Psoas muscle (tissue), 8 donors: ENCODE measurements around the gene S1PR3. TPM values are rescaled to one million over a fixed set of nuclear protein-coding genes. Genes with fewer than 3 reads are reported as not detected.

Source experiments
- ATAC-seq, 4 donors: fragments of 200-7000 bp; cut with Tn5 transposase; one replicate each; pipeline ENCODE4 v1.9.1; 2020; ENCODE audit warnings: moderate library complexity in 3 of 4, mild to moderate bottlenecking in 2 of 4
- DNase-seq, 2 donors: peaks; one replicate each; pipeline ENCODE4 v3.0.0-alpha.2; 2020
- H3K27ac ChIP-seq: fragments of 200-600 bp; one replicate; pipeline ENCODE4 v1.8.0; 2022
- H3K27me3 ChIP-seq, 3 donors: fragments of 200-600 bp in 1 of 3; one replicate each; pipeline versions ENCODE4 v1.6.1 to v1.8.0; 2013 to 2022; ENCODE audit warnings: low read length in 2 of 3, mild to moderate bottlenecking in 2 of 3, moderate library complexity in 1 of 3; ENCODE audit not compliant: insufficient read depth in 3 of 3
- H3K36me3 ChIP-seq, 2 donors: fragments of 200-600 bp in 1 of 2; one replicate each; pipeline versions ENCODE4 v1.6.1 to v1.8.0; 2013 to 2022; ENCODE audit warnings: low read depth in 1 of 2, mild to moderate bottlenecking in 1 of 2, moderate library complexity in 1 of 2; ENCODE audit not compliant: insufficient read depth in 1 of 2
- H3K4me1 ChIP-seq: fragments of 200-600 bp; one replicate; pipeline ENCODE4 v1.8.0; 2022
- H3K4me3 ChIP-seq: fragments of 200-600 bp; one replicate; pipeline ENCODE4 v1.8.0; 2022; ENCODE audit warnings: mild to moderate bottlenecking
- H3K9me3 ChIP-seq: fragments of 200-600 bp; one replicate; pipeline ENCODE4 v1.8.0; 2022
- WGBS, 3 donors: extraction: QIAGEN DNeasy Blood & Tissue Kit; methylation state at CpG; one replicate each; pipeline versions ENCODE4 v1.1.6 to v1.1.7; 2013; 5-methylcytosine and 5-hydroxymethylcytosine counted together
- intact Hi-C, 2 donors: fragments of 100-400 bp; cut with DNase I; formaldehyde crosslinking; loops; one replicate each; pipeline versions ENCODE4 v1.11.0 to v1.14.2; 2022
- polyA plus RNA-seq, 3 donors: library from polyadenylated mRNA; stranded (reverse); fragments of 200-250 nt; gene quantifications; one replicate each; pipeline ENCODE4 v1.2.3, GENCODE V29; 2013
- total RNA-seq, 4 donors: library from RNA; stranded (reverse); fragmentation: NEBNext Ultra II Directional in 2 of 4; extraction: Animal tissue kit (Norgen Biotek cat#: 25700) in 2 of 4; gene quantifications; one replicate each; pipeline versions ENCODE4 v1.2.1 to v1.2.4, GENCODE V29; 2021 to 2023
- TF ChIP-seq, protein P1 (sequence below): fragments of 200-600 bp; IDR thresholded peaks from one replicate; pipeline ENCODE4 v1.8.0; 2022; ENCODE audit warnings: antibody characterized with exemption
- donor health status: healthy with polysubstance abuse.
- donor health status: DM: no; HTN: no; CAD: no; lungs with moderate emphysema.
- donor health status: Bipolar disorder and iron deficiency.
- donor health status: healthy.
- donor health status: DM: yes; HTN: yes; CAD: no.
- donor health status: DM: no; HTN: no; CAD: no.
- donor health status: DM: no; HTN: no; CAD: no.
- donor health status: DM: yes; HTN: yes; CAD: no.

Gene S1PR3
- total and polyA plus RNA-seq, 7 donors = 2.3 to 5.2 (median 4.7) TPM

DNA sequence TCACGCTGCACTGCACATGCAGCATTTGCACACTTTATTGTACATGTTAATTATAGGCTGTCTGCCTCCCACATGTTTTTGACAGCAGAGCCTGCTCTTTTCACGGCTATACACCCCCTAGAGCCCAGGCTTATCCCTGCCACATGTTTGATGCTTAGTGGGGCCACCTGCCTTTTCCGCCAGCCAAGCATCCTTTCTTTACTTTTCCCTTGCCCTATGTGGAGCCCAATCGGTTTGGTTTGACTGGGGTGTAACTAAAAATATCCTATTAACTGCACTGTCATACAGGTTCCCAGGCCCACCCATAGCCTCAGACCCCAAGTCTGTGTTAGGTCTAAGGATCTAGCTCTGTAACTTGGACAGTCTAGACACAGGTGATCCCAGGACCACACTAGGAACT lies 18.9 kb upstream of the S1PR3 start:
- TF ChIP-seq, protein P1, sequence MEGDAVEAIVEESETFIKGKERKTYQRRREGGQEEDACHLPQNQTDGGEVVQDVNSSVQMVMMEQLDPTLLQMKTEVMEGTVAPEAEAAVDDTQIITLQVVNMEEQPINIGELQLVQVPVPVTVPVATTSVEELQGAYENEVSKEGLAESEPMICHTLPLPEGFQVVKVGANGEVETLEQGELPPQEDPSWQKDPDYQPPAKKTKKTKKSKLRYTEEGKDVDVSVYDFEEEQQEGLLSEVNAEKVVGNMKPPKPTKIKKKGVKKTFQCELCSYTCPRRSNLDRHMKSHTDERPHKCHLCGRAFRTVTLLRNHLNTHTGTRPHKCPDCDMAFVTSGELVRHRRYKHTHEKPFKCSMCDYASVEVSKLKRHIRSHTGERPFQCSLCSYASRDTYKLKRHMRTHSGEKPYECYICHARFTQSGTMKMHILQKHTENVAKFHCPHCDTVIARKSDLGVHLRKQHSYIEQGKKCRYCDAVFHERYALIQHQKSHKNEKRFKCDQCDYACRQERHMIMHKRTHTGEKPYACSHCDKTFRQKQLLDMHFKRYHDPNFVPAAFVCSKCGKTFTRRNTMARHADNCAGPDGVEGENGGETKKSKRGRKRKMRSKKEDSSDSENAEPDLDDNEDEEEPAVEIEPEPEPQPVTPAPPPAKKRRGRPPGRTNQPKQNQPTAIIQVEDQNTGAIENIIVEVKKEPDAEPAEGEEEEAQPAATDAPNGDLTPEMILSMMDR = no peak
- 78 to 83% (median 79%) methylated on average over 4 of the region's 4 CpGs for WGBS, 3 donors
- intact Hi-C loops = no loop called here
- Histone ChIP-seq H3K27ac (no peak overlapping the region), H3K27me3 (peaks cover 0 to 4% (median 0%) of the 10 kb centered on the region in 3 donors), H3K4me1 (no peaks in the 10 kb centered on the region), H3K9me3 (no peaks in the 10 kb centered on the region), H3K36me3 (no peaks in the 10 kb centered on the region), H3K4me3 (no peak overlapping the region)
- DNase-seq (no peak), ATAC-seq (no peak)

DNA sequence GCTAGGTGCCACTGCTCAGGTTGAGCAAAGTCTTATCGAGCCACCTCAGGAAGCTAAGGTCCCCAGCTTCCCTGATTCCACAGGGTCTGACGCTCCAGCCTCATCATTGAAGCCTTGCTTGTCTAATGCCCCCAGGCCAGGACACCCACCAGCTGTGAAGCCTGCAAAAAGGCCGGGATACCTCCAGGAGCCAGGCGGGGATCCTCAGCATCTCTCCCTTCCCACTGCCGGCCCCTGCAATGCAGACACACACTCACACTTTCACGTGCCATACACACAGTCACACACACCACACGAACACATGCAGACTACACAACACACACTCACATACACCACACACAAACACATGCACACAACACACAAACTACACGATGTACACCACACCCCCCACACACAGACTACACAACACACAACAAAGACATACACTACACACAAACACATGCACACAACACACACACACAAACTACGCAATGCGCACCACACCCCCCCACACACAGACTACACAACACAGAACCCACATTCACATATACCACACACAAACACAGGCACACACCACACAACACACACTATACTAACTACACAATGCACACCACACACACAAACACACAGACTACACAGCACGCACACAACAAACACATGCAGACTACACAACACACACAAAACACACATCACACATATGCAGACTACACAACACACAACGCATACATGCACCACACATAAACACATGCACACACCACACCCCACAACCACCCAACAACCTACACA lies 17.8 kb upstream of the S1PR3 start:
- TF ChIP-seq, protein P1 = no peak
- H3K36me3 ChIP-seq = no peaks in the 10 kb centered on the region
- no peaks in the 10 kb centered on the region for H3K4me1 ChIP-seq
- no peak overlapping the region for H3K4me3 ChIP-seq
- H3K9me3 ChIP-seq = no peaks in the 10 kb centered on the region
- intact Hi-C loops = no loop called here
- no peak for DNase-seq
- WGBS, 3 donors = 90 to 92% (median 92%) methylated on average over 12 of the region's 12 CpGs
- H3K27ac ChIP-seq = no peak overlapping the region
- peaks cover 0 to 8% (median 0%) of the 10 kb centered on the region in 3 donors for H3K27me3 ChIP-seq
- ATAC-seq = no peak

DNA sequence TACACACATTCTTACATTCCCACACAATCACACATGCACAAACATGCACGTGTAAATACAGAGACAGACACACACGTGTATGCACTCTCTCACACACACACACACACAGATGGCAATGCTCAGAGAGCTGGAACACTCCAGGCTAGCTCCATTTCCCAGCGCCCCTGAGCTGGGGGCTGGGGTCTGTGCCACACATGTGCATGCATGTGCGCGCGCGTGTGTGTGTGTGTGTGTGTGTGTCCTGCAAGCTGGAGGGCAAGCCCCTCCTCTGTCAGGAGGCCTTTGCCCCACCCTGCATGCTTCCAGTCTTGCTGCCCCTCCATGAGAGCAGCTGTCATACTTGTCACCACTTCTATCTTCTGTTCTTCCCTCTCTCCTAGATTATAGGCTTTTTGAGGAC lies 16.6 kb upstream of the S1PR3 start:
- no peak for DNase-seq
- Histone ChIP-seq H3K27ac (no peak overlapping the region), H3K36me3 (no peaks in the 10 kb centered on the region), H3K4me3 (no peak overlapping the region), H3K4me1 (no peaks in the 10 kb centered on the region), H3K27me3 (peaks cover 0 to 8% (median 0%) of the 10 kb centered on the region in 3 donors), H3K9me3 (no peaks in the 10 kb centered on the region)
- 73 to 78% (median 76%) methylated on average over 7 of the region's 7 CpGs for WGBS, 3 donors
- ATAC-seq = no peak
- intact Hi-C loops = no loop called here
- TF ChIP-seq, protein P1 = no peak

DNA sequence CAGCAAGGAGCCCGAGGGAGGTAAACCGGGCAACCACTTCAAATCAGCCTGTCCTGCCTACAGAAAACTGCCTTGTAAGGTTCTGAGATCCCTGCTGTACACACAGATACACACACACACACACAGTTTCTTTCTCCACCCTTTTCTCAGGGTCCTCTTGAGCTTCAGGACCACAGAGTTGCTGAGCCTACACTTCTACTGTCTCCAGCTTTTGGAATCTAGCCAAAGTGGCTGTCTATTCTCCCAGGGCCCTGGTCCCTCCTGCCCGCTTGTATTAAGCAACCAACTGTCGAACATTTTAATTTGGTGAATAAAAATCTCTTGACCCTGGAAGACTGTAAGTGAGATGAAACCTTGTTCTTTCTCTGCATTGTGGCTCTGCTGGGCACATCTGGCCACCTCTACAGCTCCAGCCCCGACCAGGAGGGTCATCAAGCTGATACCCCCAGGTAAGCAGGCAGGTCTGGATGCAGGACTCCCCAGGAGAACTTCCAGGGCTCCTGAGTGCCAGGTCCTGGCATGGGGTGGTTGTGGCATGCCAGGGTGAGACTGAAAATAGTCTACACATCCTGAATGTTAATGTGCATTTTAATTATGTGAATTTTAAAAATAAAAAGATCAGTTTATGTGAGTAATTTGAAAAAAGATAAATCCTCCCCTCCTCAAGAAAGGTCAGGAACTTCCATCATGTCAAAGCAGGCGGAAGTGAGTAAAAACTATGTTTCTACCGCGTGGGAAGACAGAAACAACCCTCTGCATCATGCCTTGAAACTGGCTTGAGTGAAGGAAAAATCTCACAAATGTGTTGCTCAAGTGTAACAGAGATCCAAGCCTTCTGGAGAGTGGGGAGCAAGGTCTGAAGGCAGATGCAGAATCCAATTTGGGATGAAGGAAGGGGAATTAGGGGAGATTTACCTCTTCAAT lies 15.0 kb upstream of the S1PR3 start:
- H3K4me3 ChIP-seq = no peak overlapping the region
- H3K4me1 ChIP-seq = no peaks in the 10 kb centered on the region
- WGBS, 3 donors = 78 to 82% (median 81%) methylated on average over 8 of the region's 8 CpGs
- intact Hi-C loops = no loop called here
- no peak for ATAC-seq
- DNase-seq = no peak
- H3K27me3 ChIP-seq = peaks cover 0 to 8% (median 0%) of the 10 kb centered on the region in 3 donors
- no peaks in the 10 kb centered on the region for H3K36me3 ChIP-seq
- no peaks in the 10 kb centered on the region for H3K9me3 ChIP-seq
- TF ChIP-seq, protein P1 = no peak
- no peak overlapping the region for H3K27ac ChIP-seq
